PFSK-1 (cell line): ENCODE results near the gene CLMN.

ENCODE experiments used
- POLR2AphosphoS5 ChIP-seq: IDR thresholded peaks from 2 replicates; pipeline ENCODE4 v1.6.1; 2012; ENCODE audit warnings: low read depth, mild to moderate bottlenecking, control low read depth, low read length, moderate library complexity
- TAF1 ChIP-seq: IDR thresholded peaks from 2 replicates; pipeline ENCODE4 v1.6.1; 2012; ENCODE audit warnings: low read length, control low read depth, borderline replicate concordance; ENCODE audit not compliant: insufficient read depth
- TF ChIP-seq, protein P1 (sequence below), 2 experiments: IDR thresholded peaks; 2 replicates each; pipeline versions ENCODE4 v1.6.1 to v1.8.0; 2011 to 2012; ENCODE audit warnings: low read depth in 2 of 2, low read length in 2 of 2, control low read depth in 1 of 2, inconsistent platforms in 1 of 2, mild to moderate bottlenecking in 1 of 2, moderate library complexity in 1 of 2; ENCODE audit not compliant: insufficient read depth in 1 of 2

DNA sequence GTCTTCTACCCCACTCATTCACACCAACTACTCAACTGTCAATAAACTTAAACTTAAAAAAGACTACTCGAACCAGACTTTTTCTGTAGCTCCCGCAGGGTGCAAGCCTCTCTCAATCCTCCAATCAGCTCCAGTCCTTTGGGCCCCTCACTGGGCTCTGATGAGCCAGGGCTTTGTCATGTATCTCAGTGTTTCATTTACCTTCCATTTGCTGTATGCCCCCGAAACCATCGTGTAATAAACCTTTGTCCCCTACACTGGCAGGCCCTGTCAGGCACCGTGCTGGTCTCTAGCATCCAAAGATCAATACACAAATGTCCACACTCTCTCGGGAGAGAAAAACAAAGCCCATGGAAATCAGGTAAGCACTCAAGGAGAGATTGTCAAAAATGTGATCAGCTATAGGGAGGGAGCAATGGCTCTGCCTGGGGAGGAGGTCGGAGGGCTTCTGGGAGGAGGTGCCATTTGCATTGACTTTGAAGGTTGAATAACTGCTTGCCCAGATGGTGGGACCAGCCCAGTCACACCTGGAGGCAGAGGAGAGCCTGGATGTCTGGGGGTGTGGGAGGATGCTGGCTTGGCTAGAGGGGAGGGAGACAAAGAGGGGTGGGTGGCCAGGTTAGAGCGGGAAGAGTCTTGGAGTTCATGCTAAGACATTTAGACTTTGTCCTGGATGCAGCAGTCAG is 120.3 kb downstream of the CLMN start:
- TF ChIP-seq TAF1 (no peak), POLR2AphosphoS5 (no peak)
- TF ChIP-seq, protein P1, sequence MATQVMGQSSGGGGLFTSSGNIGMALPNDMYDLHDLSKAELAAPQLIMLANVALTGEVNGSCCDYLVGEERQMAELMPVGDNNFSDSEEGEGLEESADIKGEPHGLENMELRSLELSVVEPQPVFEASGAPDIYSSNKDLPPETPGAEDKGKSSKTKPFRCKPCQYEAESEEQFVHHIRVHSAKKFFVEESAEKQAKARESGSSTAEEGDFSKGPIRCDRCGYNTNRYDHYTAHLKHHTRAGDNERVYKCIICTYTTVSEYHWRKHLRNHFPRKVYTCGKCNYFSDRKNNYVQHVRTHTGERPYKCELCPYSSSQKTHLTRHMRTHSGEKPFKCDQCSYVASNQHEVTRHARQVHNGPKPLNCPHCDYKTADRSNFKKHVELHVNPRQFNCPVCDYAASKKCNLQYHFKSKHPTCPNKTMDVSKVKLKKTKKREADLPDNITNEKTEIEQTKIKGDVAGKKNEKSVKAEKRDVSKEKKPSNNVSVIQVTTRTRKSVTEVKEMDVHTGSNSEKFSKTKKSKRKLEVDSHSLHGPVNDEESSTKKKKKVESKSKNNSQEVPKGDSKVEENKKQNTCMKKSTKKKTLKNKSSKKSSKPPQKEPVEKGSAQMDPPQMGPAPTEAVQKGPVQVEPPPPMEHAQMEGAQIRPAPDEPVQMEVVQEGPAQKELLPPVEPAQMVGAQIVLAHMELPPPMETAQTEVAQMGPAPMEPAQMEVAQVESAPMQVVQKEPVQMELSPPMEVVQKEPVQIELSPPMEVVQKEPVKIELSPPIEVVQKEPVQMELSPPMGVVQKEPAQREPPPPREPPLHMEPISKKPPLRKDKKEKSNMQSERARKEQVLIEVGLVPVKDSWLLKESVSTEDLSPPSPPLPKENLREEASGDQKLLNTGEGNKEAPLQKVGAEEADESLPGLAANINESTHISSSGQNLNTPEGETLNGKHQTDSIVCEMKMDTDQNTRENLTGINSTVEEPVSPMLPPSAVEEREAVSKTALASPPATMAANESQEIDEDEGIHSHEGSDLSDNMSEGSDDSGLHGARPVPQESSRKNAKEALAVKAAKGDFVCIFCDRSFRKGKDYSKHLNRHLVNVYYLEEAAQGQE (IDR thresholded peaks at IDR 0.05; ENCODE audit: insufficient read depth in 1 of 2, low read depth in 2 of 2, low read length in 2 of 2) = no peak
